Nucleus accumbens (tissue), 56 donors: ENCODE results near the gene GPR160.
"Not testable (repeated sequence)": the region's sequence is repeated elsewhere in the genome, so short reads cannot be mapped to it uniquely, and the experiment has no call there.

Experiments used
- DNase-seq, 56 donors: peaks; one replicate each; lab custom pipeline; 2025; lab: John Stamatoyannopoulos, UW

Gene GPR160

DNA sequence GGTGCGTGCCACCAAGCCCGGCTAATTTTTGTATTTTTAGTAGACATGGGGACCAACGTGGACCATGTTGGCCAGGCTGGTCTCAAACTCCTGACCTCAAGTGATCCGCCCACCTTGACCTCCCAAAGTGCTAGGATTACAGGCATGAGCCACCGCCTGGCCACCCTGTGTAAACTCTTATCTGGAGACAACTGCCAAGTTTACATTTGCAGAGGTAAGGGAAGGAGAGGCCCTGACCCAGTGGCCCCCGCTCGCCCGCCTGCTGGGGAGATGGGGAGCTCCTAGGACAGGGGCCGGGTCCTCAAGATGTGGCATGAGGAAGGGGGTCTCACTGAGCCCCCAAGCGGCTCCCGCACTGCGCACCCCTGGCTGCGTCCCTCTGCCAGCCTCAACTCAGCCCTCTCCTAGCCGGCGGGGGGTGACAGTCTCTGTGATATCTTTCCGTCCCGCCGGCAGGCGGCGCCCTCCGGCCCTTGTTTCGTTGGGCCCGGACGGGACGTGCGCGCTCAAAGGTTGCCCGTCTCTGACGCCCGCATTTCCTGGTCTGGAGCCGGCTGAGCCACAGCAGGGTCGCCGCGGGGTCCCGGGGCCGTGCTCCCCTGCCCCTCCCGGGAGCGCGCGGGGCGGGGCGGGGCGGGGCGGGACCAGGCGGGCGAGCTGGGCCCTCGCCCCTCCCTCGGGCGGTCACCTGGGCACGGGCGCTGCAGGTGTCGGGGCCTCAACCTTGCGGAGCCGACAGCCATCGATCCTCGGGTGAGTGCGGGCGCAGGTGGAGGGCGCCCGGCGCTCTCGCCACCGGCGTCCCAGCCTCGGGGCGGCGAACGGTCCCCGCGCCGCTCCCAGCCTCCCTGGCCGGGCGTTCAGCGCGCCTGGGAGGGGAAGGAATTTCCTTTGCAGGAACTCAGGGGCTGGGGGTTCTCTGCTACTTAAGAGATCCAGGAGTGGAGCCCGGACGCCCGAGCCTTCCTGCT is at the start of gene GPR160:
Gene GPR160, plus strand, starts transcription at position 533 of the 971 bp plus-strand sequence. CDS start 45,978 bp downstream, outside the sequence.
- DNase-seq: peak in 21 of 56 donors; percentile 2 to 72 (median 20)

- no peak for DNase-seq
Measured at GRCh38 chr3:169990431-169990830, 47.4 kb upstream of the GPR160 start.

DNA sequence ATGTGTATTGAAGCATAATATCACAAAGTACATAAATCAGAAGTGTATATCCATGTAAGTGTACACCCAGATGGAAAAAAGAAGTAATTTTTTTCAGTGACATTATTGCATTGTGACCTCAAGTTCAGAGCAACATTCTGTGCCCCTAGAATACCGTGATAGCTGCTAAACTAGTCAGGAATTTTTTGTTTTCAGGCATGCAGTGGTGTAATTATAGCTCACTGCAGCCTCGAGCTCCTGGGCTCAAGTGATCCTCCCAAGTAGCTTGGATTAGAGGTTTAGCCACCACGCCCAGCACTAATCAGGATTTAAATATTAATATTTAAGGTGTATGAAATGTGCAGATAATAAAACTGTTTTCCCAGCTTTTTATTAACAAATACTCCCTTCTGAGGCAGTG is 45.6 kb upstream of the GPR160 start:
- DNase-seq: no peak

- no peak for DNase-seq
Measured at GRCh38 chr3:169992781-169993180, 45.0 kb upstream of the GPR160 start.

DNA sequence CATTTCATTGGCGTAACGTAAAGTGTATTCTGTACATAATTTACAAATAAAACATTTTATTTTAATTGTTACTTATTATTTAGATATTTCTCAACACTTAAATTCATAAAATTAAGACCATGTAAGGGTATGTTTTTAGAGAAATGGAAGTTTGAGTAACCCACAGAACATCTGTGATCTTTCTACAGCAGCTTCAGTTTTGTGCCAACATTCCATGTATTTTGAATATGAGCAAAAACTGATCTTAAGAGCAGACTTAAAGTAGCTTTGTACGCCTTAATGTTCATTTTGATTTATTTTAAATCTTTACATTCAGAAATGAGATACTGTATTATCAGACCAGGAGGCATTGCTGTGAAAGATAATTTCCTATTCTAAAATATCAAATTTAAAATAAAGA is 44.0 kb upstream of the GPR160 start:
- no peak for DNase-seq

- no peak for DNase-seq
Measured at GRCh38 chr3:169996063-169996462, 41.7 kb upstream of the GPR160 start.

DNA sequence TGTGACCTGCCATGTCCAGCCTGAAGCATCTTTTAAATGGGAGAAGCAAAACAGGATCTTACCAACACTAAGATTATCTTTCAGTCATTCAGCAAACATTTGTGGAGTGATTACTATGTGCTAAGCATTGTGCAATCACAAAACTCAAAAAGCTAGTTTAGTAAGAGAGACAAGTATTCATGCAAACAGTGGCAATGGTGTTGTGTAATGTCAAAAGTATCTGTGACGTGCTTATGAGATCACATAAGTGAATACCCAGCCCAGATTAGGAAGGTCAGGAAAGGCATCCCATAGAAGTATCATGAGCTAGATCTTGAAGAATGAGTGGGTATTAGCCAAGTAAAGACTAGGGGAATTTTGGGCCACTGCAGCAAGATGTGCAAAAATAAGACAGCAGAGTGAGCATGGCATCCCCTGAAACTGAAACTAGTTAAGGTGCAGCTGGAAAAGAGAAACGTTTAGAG is 39.1 kb upstream of the GPR160 start:
- no peak for DNase-seq

- DNase-seq: no peak
Measured at GRCh38 chr3:169999433-169999832, 38.4 kb upstream of the GPR160 start.

DNA sequence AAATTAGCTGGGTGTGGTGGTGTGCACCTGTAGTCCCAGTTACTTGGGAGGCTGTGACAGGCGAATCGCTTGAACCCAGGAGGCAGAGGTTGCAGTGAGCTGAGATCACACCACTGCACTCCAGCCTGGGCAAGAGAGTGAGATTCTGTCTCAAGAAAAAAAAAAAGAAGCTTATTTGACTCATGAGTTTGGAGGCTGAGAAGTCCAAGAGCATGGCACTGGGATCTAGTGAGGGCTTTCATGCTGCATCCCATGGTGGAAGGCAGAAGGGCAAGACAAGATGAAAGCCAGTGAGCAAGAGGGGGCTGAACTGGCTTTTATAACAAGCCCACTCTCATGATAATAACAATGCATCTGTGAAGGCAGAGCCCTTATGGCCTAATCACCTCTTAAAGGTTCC is 37.7 kb upstream of the GPR160 start:
- DNase-seq: no peak

- no peak for DNase-seq
Measured at GRCh38 chr3:170002231-170002630, 35.6 kb upstream of the GPR160 start.

DNA sequence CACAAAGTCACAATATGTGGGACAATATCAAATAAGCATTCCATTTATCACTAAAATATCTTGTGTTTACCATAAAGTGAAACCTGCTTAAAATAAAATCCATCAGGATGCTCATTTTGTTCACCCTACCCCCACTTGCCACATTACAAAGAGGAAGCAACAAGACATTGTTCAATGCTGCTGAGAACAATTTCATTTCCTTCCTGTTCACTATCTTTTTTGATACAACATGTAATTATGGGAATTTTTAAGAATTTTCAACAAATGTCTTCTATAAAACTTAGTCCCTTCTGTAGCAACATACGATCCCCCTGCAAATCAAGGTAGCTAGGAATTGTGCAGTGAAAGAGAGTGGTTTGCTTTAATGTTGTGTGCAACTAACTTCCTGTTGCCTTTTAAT is 34.9 kb upstream of the GPR160 start:
- DNase-seq: no peak

- no peak for DNase-seq
Measured at GRCh38 chr3:170003881-170004356, 33.9 kb upstream of the GPR160 start.

- peak in 1 of 56 donors; percentile 0 for DNase-seq
Measured at GRCh38 chr3:170007031-170007663, 30.6 kb upstream of the GPR160 start.

DNA sequence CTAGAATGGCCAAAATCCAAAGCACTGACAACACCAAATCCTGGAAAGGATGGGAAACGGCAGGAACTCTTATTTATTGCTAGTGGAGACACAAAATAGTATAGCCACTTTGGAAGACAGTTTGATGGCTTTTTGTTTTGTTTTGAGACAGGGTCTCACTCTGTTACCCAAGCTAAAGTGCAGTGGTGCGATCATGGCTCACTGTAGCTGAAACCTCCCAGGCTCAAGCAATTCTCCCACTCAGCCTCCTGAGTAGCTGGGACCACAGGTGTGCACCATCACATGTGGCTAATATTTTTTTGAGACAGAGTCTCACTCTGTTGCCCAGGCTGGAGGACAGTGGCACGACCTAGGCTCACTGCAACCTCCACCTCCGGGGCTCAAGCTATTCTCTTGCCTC is 27.3 kb upstream of the GPR160 start:
- no peak for DNase-seq

DNA sequence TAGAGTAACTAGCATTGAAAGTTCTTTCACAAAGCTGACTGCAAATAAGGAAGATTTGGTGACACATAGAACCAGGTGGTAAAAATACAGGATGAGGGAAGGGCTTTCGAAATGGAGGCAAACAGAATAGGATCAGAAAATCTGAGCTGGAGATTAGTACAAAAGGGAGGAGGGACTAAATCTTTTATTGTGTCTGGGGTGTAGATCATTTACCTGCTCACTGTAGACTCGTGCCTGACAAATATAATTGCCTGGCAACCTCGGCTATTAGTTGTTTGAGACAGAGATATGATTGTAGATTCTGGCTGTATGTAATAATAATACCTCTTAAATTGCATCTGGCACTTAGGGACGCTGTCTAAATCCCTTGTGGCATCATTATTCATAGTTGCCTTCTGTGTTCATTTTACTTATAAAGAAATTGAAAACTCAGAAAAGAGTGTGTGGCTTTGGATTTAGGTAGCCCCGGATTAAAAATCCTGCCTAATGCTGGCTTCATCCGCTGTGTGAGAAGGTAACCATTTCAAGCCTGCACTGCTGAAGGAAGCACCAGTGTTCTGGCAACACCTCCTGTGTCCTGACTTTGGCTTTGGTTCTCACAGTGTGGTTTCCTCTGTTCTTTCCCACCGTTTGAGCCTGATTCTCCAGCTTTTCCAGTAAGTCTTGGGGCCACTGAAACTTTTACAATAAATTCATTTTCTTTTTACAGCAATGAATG is 25.0 kb upstream of the GPR160 start:
- DNase-seq: no peak

- DNase-seq: no peak
Measured at GRCh38 chr3:170016057-170016456, 21.7 kb upstream of the GPR160 start.

- DNase-seq: not testable (repeated sequence)
Measured at GRCh38 chr3:170019306-170019705, 18.5 kb upstream of the GPR160 start.

GRCh38 chr3:170021083-170021482 is 16.7 kb upstream of the GPR160 start:
- no peak for DNase-seq

GRCh38 chr3:170022336-170022735 is 15.5 kb upstream of the GPR160 start:
- DNase-seq: no peak

DNA sequence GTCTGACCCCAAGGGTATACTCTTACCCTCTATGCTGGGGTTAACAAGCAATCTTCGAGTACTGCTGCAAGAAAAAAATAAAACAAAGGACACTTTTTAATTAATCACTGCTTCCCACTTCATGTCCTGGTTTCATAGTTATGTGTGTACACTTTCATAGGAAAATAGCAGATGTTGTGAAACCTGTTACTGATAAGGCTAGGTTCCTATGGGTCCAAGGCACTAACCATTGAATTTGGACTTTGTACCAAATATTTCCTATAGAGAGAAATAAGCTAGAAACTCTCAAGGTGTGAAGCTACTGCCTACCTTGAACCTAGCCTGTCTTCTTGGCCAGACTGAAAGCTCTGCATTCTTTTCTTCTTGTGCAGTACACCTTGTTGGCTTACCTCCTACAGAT is 14.6 kb upstream of the GPR160 start:
- no peak for DNase-seq

GRCh38 chr3:170024581-170024980 is 13.2 kb upstream of the GPR160 start:
- DNase-seq: no peak
